ENCODE data around the gene SLC25A51.

The SLC25A51 gene

GRCh38 chr9:37905131-37905505 lies 1.2 kb upstream of the SLC25A51 start:
- H3K9me3 ChIP-seq (ENCODE audit: severe bottlenecking), result no peaks in the 10 kb centered on the region
- peak overlapping the region; percentile 76 for H3K4me3 ChIP-seq (ENCODE audit: severe bottlenecking)
- H3K27ac ChIP-seq (ENCODE audit: poor library complexity, severe bottlenecking), result peak overlapping the region; percentile 74
- DNase-seq (ENCODE audit: low spot score) (no peak), ATAC-seq (ENCODE audit: low read depth) (no peak)
- H3K36me3 ChIP-seq (ENCODE audit: low read depth), result peaks cover 17% of the 10 kb centered on the region
- peaks cover 14% of the 10 kb centered on the region for H3K4me1 ChIP-seq (ENCODE audit: insufficient read depth, poor library complexity, severe bottlenecking)
- no peaks in the 10 kb centered on the region for H3K27me3 ChIP-seq (ENCODE audit: insufficient read depth, poor library complexity, severe bottlenecking)
- TF ChIP-seq CTCF (IDR thresholded peaks at IDR 0.05; ENCODE audit: poor library complexity, severe bottlenecking), result no peak

- H3K4me3 ChIP-seq (ENCODE audit: severe bottlenecking), result peak overlapping the region; percentile 76
- DNase-seq (ENCODE audit: low spot score) (peak; percentile 13), ATAC-seq (ENCODE audit: low read depth) (peak; percentile 18; the same call in 2 of the 3 replicates)
- H3K27ac ChIP-seq (ENCODE audit: poor library complexity, severe bottlenecking), result peak overlapping the region; percentile 74
- no peaks in the 10 kb centered on the region for H3K27me3 ChIP-seq (ENCODE audit: insufficient read depth, poor library complexity, severe bottlenecking)
- peaks cover 17% of the 10 kb centered on the region for H3K36me3 ChIP-seq (ENCODE audit: low read depth)
- H3K4me1 ChIP-seq (ENCODE audit: insufficient read depth, poor library complexity, severe bottlenecking), result peaks cover 14% of the 10 kb centered on the region
- peak; percentile 78 for TF ChIP-seq CTCF (IDR thresholded peaks at IDR 0.05; ENCODE audit: poor library complexity, severe bottlenecking)
- H3K9me3 ChIP-seq (ENCODE audit: severe bottlenecking), result no peaks in the 10 kb centered on the region
Measured at GRCh38 chr9:37904445-37905130, 661 bp upstream of the SLC25A51 start.

GRCh38 chr9:37902796-37903646 lies 906 bp downstream of the SLC25A51 start:
- peak; percentile 8 for DNase-seq (ENCODE audit: low spot score)
- H3K9me3 ChIP-seq (ENCODE audit: severe bottlenecking), result no peaks in the 10 kb centered on the region
- H3K27me3 ChIP-seq (ENCODE audit: insufficient read depth, poor library complexity, severe bottlenecking), result no peaks in the 10 kb centered on the region
- H3K4me3 ChIP-seq (ENCODE audit: severe bottlenecking), result peak overlapping the region; percentile 76
- ATAC-seq (ENCODE audit: low read depth), result peak; percentile 7
- TF ChIP-seq CTCF (IDR thresholded peaks at IDR 0.05; ENCODE audit: poor library complexity, severe bottlenecking), result no peak
- peak overlapping the region; percentile 74 for H3K27ac ChIP-seq (ENCODE audit: poor library complexity, severe bottlenecking)
- H3K36me3 ChIP-seq (ENCODE audit: low read depth), result peaks cover 31% of the 10 kb centered on the region
- peaks cover 10% of the 10 kb centered on the region for H3K4me1 ChIP-seq (ENCODE audit: insufficient read depth, poor library complexity, severe bottlenecking)

- no peak for TF ChIP-seq CTCF (IDR thresholded peaks at IDR 0.05; ENCODE audit: poor library complexity, severe bottlenecking)
- Histone ChIP-seq H3K4me3 (ENCODE audit: severe bottlenecking) (no peak overlapping the region), H3K27me3 (ENCODE audit: insufficient read depth, poor library complexity, severe bottlenecking) (no peaks in the 10 kb centered on the region), H3K9me3 (ENCODE audit: severe bottlenecking) (no peaks in the 10 kb centered on the region), H3K27ac (ENCODE audit: poor library complexity, severe bottlenecking) (no peak overlapping the region), H3K36me3 (ENCODE audit: low read depth) (peaks cover 40% of the 10 kb centered on the region), H3K4me1 (ENCODE audit: insufficient read depth, poor library complexity, severe bottlenecking) (peaks cover 10% of the 10 kb centered on the region)
- ATAC-seq (ENCODE audit: low read depth) (no peak), DNase-seq (ENCODE audit: low spot score) (no peak)
Measured at GRCh38 chr9:37902131-37902530, 1.8 kb downstream of the SLC25A51 start.
